ENCODE measurements around the gene TMEM121.

TMEM121 gene

DNA sequence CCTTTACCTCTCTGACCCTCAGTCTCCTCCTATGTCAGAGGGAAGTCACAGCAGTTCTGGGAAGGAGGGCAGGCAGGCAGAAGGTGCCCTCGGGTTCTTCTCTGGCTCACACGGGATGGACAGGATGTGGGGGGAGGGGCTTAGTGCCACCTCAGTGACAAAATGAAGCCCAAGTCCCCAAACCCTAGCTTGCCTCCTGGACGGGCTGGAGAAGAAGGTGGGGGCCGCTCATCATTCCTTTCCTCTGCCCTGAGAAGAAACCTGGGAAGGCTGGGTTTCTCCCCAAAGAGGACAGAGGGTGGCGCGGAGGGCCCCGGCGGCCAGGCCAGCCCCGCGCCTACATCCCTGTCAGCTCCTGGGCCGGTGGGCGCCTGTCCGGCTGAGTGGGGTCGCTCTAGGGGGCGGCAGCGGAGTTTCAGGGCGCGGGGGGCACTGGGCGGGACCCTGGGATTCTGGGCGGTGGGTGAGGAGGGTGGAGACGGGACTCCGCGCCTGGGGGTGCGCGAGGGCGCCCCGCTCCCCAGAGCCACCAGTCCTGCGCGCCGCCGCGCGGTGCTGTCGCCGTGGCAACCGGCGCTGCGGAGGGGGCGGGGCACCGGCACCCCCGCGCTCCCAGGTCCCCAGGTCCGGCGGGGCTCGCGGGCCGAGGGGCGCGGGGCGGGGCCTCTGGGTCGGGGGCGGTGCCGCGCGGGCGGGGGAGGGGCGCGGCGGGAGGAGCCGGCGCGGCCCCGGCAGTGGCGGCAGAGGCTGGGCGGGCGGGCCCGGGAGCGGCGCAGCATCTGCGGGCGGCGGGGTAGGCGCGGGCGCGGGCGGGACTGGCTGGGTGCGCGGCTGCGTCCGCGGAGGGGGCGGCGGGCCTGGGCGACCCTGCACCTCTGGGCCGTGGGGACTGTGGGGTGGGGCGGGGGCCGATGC lies at the start of gene TMEM121:
TMEM121 (plus strand) TSS at position 723 of the 915 bp plus-strand sequence. CDS start 2,252 bp downstream, outside the sequence.
- DNase-seq (ENCODE audit: low read depth, low spot score), result no peak

DNA sequence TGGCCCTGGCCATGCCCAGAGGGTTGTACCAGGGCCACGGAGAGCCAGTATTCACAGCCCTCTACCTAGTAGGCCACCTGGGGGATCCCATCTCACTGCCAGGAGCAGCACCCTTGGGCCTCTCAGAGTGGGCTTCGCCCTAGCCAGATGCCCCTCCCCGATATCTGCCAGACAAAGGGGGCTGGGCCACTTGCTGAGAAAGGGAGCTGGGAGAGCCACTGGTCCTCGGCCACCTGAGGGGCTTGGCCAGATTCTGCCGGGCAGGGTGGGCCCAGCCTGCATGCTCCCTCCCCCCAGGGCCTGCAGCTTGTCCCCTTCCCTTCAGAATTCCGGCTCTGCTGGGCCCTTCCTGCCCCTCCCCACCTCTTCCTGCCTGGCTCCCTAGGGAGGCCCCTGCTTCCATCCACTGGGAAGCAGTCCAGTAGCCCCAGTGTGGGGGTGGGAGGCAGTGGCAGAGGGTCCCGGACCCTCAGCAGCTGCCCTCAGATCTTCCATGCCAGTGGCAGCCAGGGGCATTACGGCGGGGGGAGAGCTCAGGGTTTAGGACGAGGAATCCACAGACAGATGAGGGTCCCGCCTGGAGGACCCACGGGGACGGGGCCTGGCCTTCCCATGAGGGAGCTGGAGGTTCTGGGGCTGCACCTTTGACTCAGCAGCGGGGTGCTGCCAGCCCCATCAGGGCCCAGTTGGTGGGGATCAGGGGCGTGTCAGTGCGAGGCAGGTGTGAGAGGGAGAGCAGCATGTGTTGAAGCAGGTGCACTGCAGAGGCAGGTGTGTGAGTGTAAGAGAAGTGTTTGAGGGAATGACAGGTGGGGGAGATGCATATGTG lies 49.3 kb upstream of the TMEM121 start:
- DNase-seq (ENCODE audit: low read depth, low spot score), result no peak

DNA sequence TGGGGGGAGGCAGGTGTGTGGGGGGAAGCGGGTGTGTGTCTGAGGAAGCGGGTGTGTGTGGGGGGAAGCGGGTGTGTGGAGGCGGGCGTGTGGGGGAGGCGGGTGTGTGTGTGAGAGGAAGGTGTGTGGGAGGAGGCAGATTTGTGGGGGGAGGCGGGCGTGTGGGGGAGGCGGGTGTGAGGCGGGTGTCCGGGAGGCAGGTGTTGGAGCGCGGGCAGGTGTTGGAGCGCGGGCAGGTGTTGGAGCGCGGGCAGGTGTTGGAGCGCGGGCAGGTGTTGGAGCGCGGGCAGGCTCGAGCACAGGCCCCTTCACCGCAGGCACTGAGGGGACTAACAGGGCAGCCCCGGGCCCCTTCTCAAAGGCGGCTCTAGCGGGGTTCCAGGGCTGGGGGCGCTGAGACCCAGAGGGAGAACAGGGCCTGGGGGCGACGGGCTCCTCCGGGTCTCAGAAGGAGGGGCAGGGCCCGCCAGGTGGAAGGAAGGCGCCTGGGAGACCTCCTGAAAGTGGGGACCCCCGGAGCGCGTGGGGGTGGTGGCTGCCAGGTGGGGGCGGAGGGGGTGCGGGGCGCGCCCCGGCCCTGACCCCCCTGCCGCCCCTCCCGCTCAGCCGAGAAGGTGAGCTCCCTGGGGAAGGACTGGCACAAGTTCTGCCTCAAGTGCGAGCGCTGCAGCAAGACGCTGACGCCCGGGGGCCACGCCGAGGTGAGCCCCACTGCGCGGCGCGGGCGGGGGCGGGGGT lies 48.6 kb upstream of the TMEM121 start:
- DNase-seq (ENCODE audit: low read depth, low spot score), result no peak

DNA sequence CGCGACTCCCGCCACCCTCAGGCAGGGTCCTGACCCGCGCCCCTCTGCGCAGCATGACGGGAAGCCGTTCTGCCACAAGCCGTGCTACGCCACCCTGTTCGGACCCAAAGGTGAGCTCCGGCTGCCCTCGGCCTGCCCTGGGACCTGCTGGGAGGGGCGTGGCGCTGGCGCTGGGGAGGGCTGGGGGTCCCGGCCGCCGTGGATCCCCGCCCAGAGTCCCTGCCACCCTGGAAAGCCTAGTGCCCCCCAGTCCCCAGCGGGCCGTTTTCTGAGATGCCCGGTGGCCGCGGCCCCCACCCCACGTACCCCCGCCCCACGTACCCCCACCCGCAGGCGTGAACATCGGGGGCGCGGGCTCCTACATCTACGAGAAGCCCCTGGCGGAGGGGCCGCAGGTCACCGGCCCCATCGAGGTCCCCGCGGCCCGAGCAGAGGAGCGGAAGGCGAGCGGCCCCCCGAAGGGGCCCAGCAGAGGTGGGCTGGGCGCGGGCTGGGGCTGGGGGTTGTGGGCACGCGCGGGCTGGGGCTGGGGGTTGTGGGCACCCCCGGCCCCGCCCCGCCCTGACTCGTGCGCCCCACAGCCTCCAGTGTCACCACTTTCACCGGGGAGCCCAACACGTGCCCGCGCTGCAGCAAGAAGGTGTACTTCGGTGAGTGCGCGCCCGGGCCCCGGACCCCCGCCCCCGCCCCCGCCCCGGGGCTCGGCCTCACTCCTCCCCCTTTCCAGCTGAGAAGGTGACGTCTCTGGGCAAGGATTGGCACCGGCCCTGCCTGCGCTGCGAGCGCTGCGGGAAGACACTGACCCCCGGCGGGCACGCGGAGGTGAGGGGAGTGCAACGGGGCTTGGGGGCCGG lies 47.8 kb upstream of the TMEM121 start:
- DNase-seq (ENCODE audit: low read depth, low spot score), result no peak

DNA sequence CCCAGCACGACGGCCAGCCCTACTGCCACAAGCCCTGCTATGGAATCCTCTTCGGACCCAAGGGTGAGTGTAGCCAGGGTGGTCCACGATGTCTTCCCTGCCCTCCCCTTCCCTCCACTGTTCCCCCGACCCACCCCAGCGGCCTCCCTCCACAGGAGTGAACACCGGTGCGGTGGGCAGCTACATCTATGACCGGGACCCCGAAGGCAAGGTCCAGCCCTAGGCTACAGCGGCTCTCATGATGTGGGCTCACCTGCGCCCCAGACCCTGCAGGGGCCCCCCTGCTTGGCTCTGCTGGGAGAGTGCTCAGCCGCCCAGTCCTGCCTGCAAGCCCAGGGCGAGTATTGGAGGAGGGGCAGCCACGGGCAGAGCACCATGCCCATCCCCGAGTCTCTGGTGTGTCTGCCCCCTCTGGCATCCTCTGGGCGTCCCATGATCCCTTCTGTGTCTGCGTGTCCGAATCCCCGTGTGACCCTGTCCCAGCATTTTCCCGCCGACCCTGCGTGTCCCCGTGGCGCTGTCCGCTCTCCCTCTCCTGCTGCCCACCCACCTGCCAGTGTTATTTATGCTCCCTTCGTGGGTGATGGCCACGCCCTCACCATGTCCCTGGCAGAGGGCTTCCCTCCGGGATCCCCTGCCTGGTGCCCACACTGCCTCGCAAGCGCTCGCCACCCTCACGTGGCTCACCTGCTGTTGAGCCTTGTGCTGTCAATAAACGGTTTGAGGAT lies 46.8 kb upstream of the TMEM121 start:
- DNase-seq (ENCODE audit: low read depth, low spot score), result no peak

DNA sequence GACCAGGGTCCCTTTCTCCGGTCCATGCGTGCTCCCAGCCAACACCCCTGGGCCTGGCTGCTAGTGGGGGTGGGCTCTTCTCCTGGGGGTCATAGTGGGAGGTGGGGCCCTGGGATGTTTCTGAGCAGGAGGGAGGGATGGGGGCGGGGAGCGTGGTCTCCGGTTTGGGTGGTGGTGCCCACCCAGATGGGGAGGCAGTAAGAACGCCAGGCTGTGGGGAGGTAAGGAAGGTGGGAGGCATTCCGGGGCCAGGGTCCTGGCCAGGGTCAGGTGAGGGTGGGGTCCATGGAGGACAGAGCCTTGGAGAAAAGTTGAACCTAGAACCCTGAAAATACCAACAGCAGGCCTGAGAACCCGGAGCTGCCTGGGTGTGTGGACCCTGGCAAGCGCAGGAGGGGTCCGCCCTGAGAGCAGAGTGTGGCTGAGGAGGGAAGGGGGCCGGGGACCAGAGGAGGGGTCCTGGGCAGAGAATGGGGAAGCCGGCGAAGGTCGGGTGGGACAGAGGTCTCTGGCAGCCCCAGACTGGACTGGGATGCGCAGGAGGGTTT lies 46.1 kb upstream of the TMEM121 start:
- DNase-seq (ENCODE audit: low read depth, low spot score), result no peak

DNA sequence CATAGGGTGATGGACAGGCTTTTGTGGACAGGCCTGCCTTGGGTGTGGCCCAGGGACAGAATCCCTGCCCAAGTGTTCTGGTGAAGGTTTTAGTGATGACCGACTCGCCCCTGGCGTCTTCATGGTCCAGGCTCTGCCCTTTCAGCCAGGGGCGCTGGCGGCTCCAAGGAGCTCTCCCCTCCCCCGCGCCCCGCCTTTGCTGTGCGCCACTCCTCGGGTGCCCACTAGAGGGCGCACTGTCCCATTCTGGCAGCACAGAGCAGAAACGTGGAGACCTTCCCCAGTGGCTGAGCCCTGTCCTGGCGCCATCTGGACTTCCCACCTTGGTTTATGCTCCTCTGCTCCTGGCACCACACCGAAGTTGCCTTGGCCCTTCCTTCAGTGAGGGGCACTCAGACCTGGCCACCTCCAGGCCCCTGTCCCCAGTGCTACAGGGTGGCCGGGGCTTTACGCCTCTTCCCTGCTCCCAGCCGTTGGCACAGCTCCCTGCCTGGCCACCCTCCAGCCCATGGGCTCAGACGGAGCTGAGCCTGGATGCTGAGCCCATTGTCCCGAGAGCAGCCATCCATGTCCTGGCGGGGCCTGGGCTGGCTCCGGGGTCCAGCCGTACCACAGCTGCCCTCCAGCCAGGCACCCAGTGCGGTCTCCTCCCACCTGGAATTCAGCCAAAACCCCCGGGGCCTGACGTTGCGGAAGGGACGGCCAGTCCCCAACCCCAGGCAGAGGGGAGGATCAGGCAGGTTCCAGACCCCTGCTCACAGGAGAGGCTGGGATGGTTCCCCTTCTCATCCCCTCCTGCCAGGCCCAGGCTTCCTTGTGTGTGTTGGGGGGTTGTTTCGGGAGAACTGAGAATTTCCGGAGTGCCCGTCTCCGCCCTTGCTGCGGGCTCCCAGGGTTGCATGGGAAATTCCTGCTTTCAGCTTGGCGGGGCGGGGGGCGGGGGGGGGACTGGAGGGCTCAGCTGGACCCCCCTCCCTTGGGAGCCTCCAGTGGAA lies 45.3 kb upstream of the TMEM121 start:
- DNase-seq (ENCODE audit: low read depth, low spot score), result no peak

DNA sequence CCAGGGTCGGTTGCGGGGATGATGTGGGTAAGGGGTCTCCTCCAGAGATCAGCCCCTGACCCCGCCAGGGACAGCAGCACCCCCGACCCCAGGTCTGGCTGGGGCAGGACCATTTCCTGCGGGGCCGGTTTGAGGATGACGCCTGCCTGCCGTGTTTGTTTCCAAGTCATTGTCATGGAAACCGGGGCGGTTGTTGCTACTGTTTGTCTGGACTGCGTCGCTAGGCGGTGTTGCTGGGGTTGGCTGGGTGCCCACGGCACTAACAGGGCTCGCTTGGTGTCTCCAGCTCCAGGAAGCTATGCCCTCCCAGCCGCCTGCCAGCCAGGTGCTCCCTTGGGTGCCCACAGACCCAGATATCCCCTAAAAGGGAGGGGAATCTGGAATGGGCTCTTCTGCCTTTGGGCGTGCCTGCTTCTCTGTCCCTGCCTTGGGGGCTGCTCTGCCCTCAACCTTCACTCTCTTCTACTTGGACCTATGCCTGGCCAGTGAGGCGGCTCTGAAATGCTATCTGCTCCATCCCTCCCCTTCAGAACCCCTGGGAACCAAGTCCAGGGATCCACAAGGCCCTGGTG lies 44.4 kb upstream of the TMEM121 start:
- peak; percentile 77 for DNase-seq (ENCODE audit: low read depth, low spot score)

DNA sequence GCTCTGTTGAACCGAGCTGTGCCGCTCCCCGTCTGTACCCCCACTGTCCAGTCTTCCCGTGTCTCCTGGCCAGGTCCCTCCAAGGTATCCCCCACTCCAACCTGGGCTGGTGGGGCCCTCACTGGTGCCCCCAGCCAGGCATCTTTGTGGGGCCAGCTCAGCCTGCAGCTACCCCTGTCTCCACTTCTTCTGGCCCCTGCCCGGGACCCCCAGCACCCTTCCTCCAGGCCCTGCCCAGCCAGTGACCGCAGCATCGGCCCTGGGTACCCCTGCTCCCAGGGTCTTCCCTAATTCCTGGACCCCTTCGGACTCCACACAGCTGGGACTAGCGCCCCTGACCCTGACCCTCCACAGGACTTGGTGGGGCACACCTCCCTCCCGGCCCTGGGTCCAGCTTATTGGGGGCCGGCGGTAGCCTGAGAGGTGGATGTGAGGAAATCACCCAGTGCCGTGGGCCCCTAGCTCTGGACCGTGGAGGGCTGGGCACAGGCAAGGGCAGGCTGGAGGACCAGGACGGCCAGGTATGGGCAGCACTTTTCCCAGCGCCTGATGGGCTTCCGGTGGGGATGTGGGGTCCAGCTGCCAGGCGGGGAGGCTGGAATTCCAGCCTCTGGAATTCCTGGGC lies 43.8 kb upstream of the TMEM121 start:
- no peak for DNase-seq (ENCODE audit: low read depth, low spot score)

DNA sequence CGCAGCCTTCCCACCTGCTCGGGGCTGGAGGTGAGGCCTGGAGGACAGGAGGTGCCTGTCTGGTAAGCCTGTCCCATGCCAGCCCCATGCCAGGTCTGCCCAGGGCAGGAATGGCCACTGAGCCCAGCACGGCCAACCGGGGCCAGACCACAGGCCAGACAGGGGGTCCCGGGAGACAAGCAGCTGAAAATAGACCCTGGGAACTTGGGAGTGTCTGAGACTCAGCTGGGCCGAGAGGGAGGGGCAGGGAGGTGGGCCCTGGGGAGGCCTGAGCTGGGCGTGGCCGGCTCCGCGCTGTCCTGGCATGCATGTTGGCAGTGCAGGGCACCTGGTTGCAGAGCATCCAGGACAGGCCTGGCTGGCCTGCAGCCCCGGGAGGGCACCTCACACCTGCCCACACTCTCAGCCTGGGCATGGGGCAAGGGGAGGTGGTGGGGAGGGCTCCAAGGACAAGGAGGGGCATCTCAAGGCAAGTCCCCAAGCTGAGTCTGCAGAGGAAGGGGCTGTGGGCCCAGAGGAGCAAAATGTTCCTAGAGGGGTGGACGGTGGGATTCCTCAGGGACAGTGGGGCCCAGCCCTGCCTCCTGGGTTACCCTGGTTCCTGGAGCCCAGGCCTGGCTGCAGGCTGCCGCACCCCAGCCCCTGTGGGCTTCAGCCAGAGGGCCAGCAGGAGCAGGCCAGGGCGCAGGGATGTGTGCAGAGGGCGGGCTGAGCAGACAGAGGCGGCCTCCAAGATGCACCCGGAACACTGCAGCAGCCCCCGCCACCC lies 42.9 kb upstream of the TMEM121 start:
- no peak for DNase-seq (ENCODE audit: low read depth, low spot score)

DNA sequence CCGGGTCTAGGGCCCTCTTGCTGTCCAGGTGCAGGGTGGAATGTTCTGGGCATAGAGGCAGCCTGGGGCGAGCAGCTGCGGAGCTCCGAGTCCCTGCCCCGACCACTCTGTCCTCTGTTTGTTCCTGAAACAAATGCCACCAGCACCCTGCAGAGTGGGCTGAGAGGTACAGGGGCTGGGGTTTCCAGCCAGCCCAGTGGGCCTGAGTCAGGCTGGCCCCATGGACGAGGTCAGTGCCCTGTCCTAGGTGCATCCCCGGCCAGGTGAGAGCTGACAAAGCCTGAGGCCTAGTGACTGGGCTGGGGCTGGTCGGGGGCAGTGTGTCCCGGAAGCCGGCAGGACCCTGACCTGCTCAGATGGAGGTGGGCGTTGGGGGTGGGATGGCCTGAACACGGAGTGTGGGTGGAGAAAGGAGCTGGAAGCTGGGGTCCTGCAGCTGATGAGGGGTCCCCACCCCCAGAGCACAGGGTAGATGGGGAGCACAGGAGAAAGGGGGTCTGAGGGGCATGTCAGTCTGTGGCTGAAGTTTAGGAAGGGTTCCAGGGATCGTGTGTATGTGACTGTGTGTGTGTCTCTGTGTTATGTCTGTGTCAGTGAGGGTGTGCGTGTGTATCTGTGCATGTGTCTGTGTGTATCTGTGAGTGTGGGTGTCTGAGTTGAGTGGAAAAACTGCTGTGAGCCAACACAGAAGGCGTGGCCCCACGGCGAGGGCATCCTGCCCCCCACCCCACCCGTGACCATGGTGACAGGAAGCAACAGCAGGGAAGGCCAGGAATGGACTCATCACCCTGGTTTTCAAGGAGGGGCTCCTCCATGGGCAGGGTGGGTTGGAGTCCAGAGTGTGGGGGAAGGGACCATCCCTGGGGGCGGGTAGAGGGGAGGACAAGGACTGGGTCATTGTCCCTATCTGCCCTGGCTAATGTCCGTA lies 42.0 kb upstream of the TMEM121 start:
- DNase-seq (ENCODE audit: low read depth, low spot score), result no peak

DNA sequence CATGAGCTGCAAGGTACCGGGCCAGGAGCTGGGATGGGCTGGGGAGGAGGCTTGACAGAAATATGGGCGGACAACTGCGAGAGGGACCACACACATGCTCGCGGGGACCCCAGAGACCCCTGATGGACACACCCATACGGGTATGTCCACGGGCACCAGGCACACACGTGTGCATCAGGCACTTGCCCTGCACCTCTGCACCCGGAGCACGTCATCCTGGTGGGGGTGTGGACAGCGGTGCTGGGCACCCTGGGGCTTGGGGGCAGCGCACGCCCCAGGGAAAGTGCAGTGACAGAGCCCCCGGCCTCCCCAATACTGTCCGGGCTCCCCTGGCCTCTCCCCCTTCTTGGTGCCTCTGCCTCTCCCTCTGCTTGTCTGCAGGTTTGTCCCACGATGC lies 41.4 kb upstream of the TMEM121 start:
- no peak for DNase-seq (ENCODE audit: low read depth, low spot score)

DNA sequence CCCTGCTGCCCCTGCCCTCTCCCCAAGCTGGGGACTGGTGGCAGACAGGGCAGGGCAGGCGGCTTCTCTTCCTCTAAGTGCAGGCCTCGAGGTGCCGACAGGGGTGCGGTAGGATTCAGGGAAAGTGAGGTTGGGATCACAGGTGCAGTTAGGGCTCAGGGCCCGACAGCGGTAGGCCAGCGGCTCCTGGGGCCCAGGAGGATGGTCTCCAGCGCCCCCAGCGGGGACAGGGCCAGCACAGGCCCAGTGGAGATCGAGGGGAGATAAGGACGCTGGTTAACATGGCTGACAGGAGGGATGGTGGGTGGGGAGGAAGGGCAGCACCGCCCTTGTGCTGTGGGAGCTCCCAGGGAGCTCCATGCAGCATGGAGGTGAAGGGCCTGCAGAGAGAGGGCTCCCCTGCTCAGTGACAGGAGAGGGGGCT lies 40.6 kb upstream of the TMEM121 start:
- DNase-seq (ENCODE audit: low read depth, low spot score), result no peak

DNA sequence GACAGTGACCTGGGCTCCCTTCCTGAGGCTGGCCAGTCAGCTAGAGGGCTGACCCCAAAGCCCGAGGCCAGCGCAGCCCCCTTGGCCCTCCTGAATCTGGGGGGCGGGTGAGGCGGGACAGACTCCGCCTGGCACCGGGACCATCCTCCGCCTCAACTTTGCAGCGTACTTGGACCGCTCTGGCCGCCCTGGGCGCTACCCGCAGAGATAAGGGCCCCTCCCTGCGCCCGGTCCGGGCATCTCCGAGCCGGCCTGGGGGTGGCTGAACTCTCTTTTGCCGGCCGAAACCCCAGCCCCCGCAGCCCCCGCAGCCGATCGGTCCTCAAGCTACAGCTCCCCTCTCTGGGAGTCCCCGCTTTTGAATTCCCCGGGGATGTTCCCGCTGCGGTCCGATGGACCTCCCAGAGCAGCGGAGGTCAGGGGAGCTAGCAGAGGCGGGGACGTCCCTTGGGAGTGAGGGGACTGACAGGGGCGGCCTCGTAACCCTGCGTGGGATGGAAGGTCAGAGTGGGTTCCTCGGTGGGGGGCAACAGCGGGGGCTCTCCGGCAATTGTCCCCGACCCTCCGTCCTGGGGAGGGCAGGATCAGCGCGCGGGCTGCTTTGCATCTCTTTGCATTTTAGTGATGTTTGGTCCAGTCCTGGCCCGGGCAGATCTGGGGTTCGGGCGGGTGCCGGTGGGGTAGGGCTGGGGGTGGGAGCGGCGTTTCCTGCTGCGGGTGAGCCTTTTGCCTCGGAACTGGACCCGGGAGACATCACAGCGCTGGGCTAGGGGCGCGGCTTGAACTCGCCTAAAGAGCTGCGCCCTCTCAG lies 40.0 kb upstream of the TMEM121 start, which contains the start of gene CRIP1:
CRIP1 (plus strand) TSS at position 724 of the 811 bp plus-strand sequence. CDS start 374 bp downstream, outside the sequence.
- DNase-seq (ENCODE audit: low read depth, low spot score), result no peak

DNA sequence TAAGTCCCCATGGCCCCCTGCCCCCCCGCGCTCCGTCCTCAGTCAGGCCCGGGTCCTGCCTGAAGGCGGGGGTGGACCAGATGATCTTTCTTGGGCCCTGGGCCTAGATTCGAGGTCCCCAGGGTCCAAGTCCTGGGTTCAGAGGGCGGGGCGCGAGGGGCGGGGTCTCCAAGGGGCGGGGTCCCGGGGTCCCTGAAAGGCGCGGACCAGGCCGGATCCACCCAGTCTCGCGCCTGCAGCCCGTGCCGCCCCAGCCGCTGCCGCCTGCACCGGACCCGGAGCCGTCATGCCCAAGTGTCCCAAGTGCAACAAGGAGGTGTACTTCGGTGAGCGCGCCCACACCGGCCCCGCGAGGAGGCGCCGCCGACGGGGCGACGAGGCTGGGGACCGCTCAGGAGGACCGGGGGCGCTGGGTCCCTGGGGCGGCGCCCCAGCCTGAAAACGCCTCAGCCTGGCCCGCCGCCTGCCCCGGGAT lies 39.4 kb upstream of the TMEM121 start:
- DNase-seq (ENCODE audit: low read depth, low spot score), result no peak

All from smooth muscle cell of the brain vasculature (primary cell).